BJ (cell line): ENCODE data around the gene RITA1. TPM values are rescaled to one million over a fixed set of nuclear protein-coding genes. Genes with fewer than 3 reads are reported as not detected.

Experiments
- CTCF ChIA-PET: fragments of 350-600 bp; formaldehyde crosslinking; extraction: SDS; loops from one replicate; lab custom pipeline; 2021; ENCODE audit warnings: antibody characterized with exemption, inconsistent platforms; lab: Yijun Ruan, JAX
- POLR2A ChIA-PET: fragments of 300-600 bp; sonication (Branson Sonifier 250); formaldehyde crosslinking; extraction: SDS; loops from one replicate; lab custom pipeline; 2021; ENCODE audit warnings: antibody characterized with exemption; lab: Charles Lee
- DNase-seq: peaks from one replicate; pipeline ENCODE4 v3.0.0-alpha.2; 2011; ENCODE audit warnings: low read depth
- H3K27me3 ChIP-seq: 2 replicates; pipeline ENCODE4 v1.6.0; 2011; ENCODE audit warnings: low read length; ENCODE audit not compliant: control insufficient read depth, insufficient read depth
- H3K36me3 ChIP-seq: 2 replicates; pipeline ENCODE4 v1.5.1; 2011; ENCODE audit warnings: low read length; ENCODE audit not compliant: control insufficient read depth, insufficient read depth
- H3K4me3 ChIP-seq: 2 replicates; pipeline ENCODE4 v1.5.1; 2011; ENCODE audit warnings: low read depth, mild to moderate bottlenecking, control low read depth, low read length
- polyA plus RNA-seq: library from polyadenylated mRNA; depleted of rRNA; stranded (reverse); fragments of >200 nt; gene quantifications from 2 replicates; pipeline ENCODE4 v1.2.3, GENCODE V29; 2011
- TF ChIP-seq, protein P1 (sequence below): IDR thresholded peaks from 2 replicates; pipeline ENCODE4 v1.5.1; 2011; ENCODE audit warnings: low read depth, mild to moderate bottlenecking, control low read depth, inconsistent platforms, low read length, moderate library complexity; ENCODE audit not compliant: insufficient read depth

The RITA1 gene
- polyA plus RNA-seq, 1 experiment, result 19.4 TPM

DNA sequence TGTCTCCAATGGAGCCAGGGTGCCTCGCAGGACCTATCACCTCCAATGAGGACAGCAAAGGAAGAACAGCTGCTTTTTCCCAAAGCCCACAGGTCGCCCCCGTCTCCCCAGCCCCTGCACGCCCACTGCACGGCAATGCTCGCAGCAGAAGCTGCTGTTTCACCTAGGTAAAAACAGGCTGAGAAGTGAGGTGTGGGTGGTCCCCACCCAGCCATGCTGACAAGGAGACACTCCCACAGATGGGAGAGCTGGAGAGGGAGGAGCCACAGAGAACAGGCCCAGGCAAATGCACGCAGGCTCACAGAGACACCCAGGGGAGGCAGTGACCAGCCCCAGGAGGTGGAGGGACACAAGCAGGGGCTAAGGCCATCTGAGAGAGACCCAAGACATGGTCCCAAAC is 25.6 kb upstream of the RITA1 start:
- POLR2A ChIA-PET, result no interaction called here
- CTCF ChIA-PET, result interaction anchor here (1.6 to 4.3 kb wide), 2 partner anchors 13 to 111 kb away, joined by 5 to 27 read pairs; no protein-coding TSS in a partner anchor
- no peak for DNase-seq
- TF ChIP-seq, protein P1, sequence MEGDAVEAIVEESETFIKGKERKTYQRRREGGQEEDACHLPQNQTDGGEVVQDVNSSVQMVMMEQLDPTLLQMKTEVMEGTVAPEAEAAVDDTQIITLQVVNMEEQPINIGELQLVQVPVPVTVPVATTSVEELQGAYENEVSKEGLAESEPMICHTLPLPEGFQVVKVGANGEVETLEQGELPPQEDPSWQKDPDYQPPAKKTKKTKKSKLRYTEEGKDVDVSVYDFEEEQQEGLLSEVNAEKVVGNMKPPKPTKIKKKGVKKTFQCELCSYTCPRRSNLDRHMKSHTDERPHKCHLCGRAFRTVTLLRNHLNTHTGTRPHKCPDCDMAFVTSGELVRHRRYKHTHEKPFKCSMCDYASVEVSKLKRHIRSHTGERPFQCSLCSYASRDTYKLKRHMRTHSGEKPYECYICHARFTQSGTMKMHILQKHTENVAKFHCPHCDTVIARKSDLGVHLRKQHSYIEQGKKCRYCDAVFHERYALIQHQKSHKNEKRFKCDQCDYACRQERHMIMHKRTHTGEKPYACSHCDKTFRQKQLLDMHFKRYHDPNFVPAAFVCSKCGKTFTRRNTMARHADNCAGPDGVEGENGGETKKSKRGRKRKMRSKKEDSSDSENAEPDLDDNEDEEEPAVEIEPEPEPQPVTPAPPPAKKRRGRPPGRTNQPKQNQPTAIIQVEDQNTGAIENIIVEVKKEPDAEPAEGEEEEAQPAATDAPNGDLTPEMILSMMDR, result no peak
- H3K36me3 ChIP-seq, result peaks cover 37% of the 10 kb centered on the region
- no peak overlapping the region for H3K4me3 ChIP-seq
- peaks cover 6% of the 10 kb centered on the region for H3K27me3 ChIP-seq

DNA sequence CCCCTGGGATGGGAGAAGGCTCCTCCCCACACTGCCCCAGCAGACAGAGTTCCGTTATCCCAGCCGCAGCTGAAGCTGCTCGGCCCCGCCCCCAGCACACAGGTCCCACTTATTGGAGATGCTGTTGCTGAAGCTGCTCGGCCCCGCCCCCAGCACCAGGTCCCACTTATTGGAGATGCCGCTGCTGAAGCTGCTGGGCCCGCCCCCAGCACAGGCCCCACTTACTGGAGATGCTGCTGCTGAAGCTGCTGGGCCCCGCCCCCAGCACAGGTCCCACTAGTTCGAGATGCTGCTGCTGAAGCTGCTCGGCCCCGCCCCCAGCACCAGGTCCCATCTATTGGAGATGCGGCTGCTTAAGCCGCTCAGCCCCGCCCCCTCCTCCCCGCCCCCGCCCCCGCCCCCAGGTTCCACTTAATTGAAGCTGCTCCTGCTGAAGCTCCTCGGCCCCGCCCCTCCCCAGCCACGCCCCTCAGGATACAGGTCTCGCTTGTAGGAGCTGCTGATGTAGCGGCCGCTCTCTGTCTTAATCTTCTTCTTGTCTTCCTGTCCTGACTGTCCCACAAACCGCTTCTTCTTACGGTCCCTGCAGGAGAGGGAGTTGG is 24.0 kb upstream of the RITA1 start:
- Histone ChIP-seq H3K36me3 (peaks cover 46% of the 10 kb centered on the region), H3K27me3 (no peaks in the 10 kb centered on the region), H3K4me3 (no peak overlapping the region)
- TF ChIP-seq, protein P1, result no peak
- POLR2A ChIA-PET, result no interaction called here
- no peak for DNase-seq
- CTCF ChIA-PET, result interaction anchor here (0.7 to 4.3 kb wide), 3 partner anchors 8 to 113 kb away, joined by 3 to 27 read pairs (median 5); no protein-coding TSS in a partner anchor

DNA sequence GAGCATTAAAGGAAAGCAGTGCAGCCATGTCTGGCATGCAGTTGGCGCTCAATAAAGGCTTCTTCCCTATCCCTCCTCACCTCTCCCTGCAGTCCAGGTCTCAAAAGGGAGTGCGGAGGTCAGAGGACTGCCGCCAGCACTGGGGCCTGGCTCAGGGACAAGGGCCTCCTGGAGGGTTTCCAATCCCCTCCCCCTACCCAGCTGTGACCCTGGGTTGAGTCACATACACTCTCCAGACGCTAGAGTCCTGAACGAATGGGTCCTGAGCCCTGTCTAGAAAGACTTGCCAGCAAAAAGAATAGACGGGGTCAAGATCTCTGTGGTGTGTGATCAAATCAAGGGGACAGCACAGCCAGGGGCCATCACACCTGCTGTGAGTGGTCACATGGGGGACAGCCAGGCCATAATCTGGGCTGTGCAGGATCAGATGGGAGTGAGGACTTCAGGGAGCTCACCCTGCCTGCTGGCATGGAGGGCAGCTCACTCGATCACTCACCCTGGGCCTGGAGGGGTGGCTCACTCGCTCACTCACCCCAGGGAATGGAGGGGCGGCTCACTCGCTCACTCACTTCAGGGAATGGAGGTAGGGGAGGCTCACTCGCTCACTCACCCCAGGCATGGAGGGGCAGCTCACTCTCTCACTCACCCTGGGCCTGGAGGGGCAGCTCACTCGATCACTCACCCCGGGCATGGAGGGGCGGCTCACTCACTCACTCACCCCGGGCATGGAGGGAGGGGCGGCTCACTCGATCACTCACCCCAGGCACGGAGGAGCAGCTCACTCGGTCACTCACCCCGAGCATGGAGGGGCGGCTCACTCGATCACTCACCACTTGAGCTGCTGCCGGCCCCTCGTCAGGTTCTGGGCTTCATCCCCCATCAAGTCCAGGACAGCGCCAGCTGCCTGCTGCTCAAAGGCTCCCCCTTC is 23.2 kb upstream of the RITA1 start:
- Histone ChIP-seq H3K4me3 (no peak overlapping the region), H3K36me3 (peaks cover 47% of the 10 kb centered on the region), H3K27me3 (no peaks in the 10 kb centered on the region)
- POLR2A ChIA-PET, result no interaction called here
- CTCF ChIA-PET, result interaction anchor here (2.3 to 4.3 kb wide), 2 partner anchors 9 to 10 kb away, joined by 8 to 27 read pairs; no protein-coding TSS in a partner anchor
- DNase-seq, result no peak
- TF ChIP-seq, protein P1, result no peak

DNA sequence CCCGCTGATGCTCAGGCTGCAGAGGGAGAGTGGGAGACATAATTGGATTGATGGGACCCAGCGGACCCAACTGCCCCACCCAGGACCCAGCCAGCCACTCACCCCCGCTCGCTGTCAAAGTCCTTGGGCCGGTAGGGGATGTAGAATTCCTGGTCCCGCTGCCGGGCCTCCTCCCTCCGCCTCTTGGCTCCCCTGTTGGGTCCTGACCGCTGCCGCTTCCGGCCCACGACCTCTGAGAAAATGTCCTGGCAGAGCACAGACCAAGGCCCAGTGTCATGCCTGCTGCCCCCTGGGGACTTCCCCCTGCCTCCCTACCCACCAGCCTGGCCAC is 22.5 kb upstream of the RITA1 start:
- TF ChIP-seq, protein P1, result no peak
- ChIA-PET POLR2A (no interaction called here), CTCF (interaction anchor here (2.3 to 4.3 kb wide), 2 partner anchors 9 to 10 kb away, joined by 8 to 27 read pairs; no protein-coding TSS in a partner anchor)
- DNase-seq, result no peak
- peaks cover 50% of the 10 kb centered on the region for H3K36me3 ChIP-seq
- no peak overlapping the region for H3K4me3 ChIP-seq
- H3K27me3 ChIP-seq, result no peaks in the 10 kb centered on the region

DNA sequence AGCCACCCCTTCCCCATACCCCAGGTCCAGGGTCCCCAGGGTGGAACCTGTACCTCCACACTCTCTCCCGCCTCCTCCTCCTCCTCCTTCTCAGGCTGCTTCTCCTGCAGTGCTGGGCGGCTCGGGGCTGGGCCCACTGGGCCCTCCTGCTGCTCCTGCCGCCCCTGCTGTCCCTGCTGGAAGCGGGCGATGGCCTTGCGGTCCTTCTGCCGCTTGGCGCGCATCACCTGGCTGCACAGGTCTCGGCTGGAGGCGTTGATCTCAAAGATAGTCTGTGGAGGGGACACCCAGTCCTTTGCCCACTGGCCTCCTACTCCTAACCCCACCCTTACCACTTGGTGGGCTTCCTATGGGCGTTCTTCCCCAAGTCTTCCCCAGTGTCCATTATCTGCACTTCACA is 21.5 kb upstream of the RITA1 start:
- CTCF ChIA-PET, result interaction anchor here (2.3 to 4.3 kb wide), 3 partner anchors 9 to 10 kb away, joined by 8 to 27 read pairs (median 19); no protein-coding TSS in a partner anchor
- POLR2A ChIA-PET, result no interaction called here
- Histone ChIP-seq H3K27me3 (no peaks in the 10 kb centered on the region), H3K36me3 (peaks cover 48% of the 10 kb centered on the region), H3K4me3 (no peak overlapping the region)
- TF ChIP-seq, protein P1, result no peak
- DNase-seq, result no peak
